GM12878 (cell line): ENCODE results near the gene SPTBN1. TPM values are rescaled to one million over a fixed set of nuclear protein-coding genes. Genes with fewer than 3 reads are reported as not detected.

Experiments used
- CBFB ChIP-seq: IDR thresholded peaks from 2 replicates; pipeline ENCODE4 v1.6.1; 2016; ENCODE audit warnings: antibody characterized with exemption, low read depth
- EED ChIP-seq: sonication (generic); IDR thresholded peaks from 2 replicates; pipeline ENCODE4 v1.6.1; 2016; ENCODE audit warnings: antibody characterized with exemption, low read depth
- KLF5 ChIP-seq: fragments of 450-650 bp; IDR thresholded peaks from 2 replicates; pipeline ENCODE4 v1.6.1; 2014; ENCODE audit warnings: mild to moderate bottlenecking; ENCODE audit not compliant: partially characterized antibody
- MEF2B ChIP-seq: fragments of 450-650 bp; IDR thresholded peaks from 2 replicates; pipeline ENCODE4 v1.6.1; 2018; ENCODE audit warnings: mild to moderate bottlenecking, moderate library complexity; ENCODE audit not compliant: partially characterized antibody, poor library complexity, severe bottlenecking
- MTA3 ChIP-seq: IDR thresholded peaks from 2 replicates; pipeline ENCODE4 v1.6.1; 2012; ENCODE audit warnings: low read length, inconsistent platforms, borderline replicate concordance
- NBN ChIP-seq: fragments of 450-650 bp; IDR thresholded peaks from 2 replicates; pipeline ENCODE4 v1.6.1; 2016
- RAD21 ChIP-seq: IDR thresholded peaks from 2 replicates; pipeline ENCODE4 v1.6.1; 2011; ENCODE audit warnings: mild to moderate bottlenecking, low read depth, low read length, moderate library complexity; ENCODE audit not compliant: insufficient read depth
- SMC3 ChIP-seq: IDR thresholded peaks from 2 replicates; pipeline ENCODE4 v1.6.1; 2011; ENCODE audit warnings: low read length, improper control_type of control experiment, borderline replicate concordance
- TAF1 ChIP-seq: IDR thresholded peaks from 2 replicates; pipeline ENCODE4 v1.6.1; 2011; ENCODE audit warnings: mild to moderate bottlenecking, low read depth, low read length, borderline replicate concordance
- polyA plus RNA-seq, 11 experiments: library from polyadenylated mRNA; depleted of rRNA in 4 of 11; unstranded in 6 of 11; stranded (reverse) in 5 of 11; fragments of >200 nt; fragmentation: Nextera tagmentation in 4 of 11; fragmentation: Illumina TruSeq in 1 of 11; extraction: Ambion mirVana in 4 of 11; extraction: Trizol in 1 of 11; gene quantifications; 1 replicate in 1 of 11; 2 replicates in 10 of 11; pipeline versions ENCODE4 v1.2.1 to v1.2.3, GENCODE V29; 2011 to 2016; ENCODE audit warnings: inconsistent platforms in 2 of 11, missing spikeins in 2 of 11, low read depth in 1 of 11
- total RNA-seq, 4 experiments: library from RNA; depleted of rRNA in 3 of 4; stranded (reverse); fragments of >200 nt in 3 of 4; fragmentation: Illumina TruSeq in 1 of 4; extraction: Trizol in 1 of 4; gene quantifications; 2 replicates each; pipeline versions ENCODE4 v1.2.1 to v1.2.3, GENCODE V29; 2013 to 2021
- TF ChIP-seq, protein P1 (sequence below): fragments of 150-350 bp; IDR thresholded peaks from 2 replicates; pipeline ENCODE4 v1.6.1; 2016; ENCODE audit warnings: low read depth, low read length
- TF ChIP-seq, protein P2 (sequence below): fragments of 450-650 bp; IDR thresholded peaks from 2 replicates; pipeline ENCODE4 v1.6.1; 2017; ENCODE audit warnings: mild to moderate bottlenecking, moderate library complexity
- TF ChIP-seq, protein P3 (sequence below): IDR thresholded peaks from 2 replicates; pipeline ENCODE4 v1.6.1; 2012; ENCODE audit warnings: low read depth, low read length, improper control_type of control experiment
- TF ChIP-seq, protein P4 (sequence below): fragments of 450-650 bp; IDR thresholded peaks from 2 replicates; pipeline ENCODE4 v1.6.1; 2018; ENCODE audit warnings: mild to moderate bottlenecking, low read depth, moderate library complexity; ENCODE audit not compliant: partially characterized antibody

The SPTBN1 gene
- total and polyA plus RNA-seq, 10 of the 15 experiments (the other 5 are each of a cell fraction or from before 2014, with no cell fraction given): 20.6 to 154 (median 76.7) TPM

DNA sequence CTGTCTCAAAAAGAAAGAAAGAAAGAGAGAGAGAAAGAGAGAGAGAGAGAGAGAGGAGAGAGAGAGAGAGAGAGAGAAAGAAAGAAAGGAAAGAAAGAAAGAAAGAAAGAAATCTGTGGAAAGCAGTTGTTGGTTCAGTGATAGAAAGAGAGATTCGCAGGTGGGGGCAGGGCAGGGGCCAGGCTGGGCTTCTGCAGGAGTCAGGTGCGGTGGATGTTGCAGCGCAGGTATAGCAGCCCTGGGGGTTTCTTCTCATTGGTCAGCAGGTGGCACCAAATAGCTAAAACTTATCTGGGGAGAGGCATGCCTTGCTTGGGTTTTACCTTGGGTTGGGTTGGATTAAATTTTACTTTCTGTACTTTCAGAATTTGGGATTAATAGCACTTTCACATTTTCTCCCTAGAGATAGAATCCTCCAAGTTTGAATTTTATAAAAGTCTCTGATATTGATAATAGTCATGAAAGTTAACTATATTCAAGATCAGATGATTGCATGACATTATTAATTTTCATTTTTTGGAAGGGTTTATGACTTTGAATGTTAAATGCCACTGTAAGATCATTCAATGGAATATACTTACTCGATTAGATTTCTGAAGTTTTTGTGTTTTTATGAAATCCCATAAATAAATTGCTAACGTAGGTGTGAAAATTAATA lies 66.6 kb downstream of the SPTBN1 start (continued):
- TF ChIP-seq NBN: peak; percentile 53; the same call in 1 of the 2 replicates
- no peak for TF ChIP-seq TAF1
- no peak for TF ChIP-seq CBFB
- TF ChIP-seq, protein P1, sequence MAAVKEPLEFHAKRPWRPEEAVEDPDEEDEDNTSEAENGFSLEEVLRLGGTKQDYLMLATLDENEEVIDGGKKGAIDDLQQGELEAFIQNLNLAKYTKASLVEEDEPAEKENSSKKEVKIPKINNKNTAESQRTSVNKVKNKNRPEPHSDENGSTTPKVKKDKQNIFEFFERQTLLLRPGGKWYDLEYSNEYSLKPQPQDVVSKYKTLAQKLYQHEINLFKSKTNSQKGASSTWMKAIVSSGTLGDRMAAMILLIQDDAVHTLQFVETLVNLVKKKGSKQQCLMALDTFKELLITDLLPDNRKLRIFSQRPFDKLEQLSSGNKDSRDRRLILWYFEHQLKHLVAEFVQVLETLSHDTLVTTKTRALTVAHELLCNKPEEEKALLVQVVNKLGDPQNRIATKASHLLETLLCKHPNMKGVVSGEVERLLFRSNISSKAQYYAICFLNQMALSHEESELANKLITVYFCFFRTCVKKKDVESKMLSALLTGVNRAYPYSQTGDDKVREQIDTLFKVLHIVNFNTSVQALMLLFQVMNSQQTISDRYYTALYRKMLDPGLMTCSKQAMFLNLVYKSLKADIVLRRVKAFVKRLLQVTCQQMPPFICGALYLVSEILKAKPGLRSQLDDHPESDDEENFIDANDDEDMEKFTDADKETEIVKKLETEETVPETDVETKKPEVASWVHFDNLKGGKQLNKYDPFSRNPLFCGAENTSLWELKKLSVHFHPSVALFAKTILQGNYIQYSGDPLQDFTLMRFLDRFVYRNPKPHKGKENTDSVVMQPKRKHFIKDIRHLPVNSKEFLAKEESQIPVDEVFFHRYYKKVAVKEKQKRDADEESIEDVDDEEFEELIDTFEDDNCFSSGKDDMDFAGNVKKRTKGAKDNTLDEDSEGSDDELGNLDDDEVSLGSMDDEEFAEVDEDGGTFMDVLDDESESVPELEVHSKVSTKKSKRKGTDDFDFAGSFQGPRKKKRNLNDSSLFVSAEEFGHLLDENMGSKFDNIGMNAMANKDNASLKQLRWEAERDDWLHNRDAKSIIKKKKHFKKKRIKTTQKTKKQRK: no peak
- TF ChIP-seq, protein P2, sequence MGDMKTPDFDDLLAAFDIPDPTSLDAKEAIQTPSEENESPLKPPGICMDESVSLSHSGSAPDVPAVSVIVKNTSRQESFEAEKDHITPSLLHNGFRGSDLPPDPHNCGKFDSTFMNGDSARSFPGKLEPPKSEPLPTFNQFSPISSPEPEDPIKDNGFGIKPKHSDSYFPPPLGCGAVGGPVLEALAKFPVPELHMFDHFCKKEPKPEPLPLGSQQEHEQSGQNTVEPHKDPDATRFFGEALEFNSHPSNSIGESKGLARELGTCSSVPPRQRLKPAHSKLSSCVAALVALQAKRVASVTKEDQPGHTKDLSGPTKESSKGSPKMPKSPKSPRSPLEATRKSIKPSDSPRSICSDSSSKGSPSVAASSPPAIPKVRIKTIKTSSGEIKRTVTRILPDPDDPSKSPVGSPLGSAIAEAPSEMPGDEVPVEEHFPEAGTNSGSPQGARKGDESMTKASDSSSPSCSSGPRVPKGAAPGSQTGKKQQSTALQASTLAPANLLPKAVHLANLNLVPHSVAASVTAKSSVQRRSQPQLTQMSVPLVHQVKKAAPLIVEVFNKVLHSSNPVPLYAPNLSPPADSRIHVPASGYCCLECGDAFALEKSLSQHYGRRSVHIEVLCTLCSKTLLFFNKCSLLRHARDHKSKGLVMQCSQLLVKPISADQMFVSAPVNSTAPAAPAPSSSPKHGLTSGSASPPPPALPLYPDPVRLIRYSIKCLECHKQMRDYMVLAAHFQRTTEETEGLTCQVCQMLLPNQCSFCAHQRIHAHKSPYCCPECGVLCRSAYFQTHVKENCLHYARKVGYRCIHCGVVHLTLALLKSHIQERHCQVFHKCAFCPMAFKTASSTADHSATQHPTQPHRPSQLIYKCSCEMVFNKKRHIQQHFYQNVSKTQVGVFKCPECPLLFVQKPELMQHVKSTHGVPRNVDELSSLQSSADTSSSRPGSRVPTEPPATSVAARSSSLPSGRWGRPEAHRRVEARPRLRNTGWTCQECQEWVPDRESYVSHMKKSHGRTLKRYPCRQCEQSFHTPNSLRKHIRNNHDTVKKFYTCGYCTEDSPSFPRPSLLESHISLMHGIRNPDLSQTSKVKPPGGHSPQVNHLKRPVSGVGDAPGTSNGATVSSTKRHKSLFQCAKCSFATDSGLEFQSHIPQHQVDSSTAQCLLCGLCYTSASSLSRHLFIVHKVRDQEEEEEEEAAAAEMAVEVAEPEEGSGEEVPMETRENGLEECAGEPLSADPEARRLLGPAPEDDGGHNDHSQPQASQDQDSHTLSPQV: peak; percentile 58; the same call in 1 of the 2 replicates
- no peak for TF ChIP-seq KLF5
- TF ChIP-seq, protein P3, sequence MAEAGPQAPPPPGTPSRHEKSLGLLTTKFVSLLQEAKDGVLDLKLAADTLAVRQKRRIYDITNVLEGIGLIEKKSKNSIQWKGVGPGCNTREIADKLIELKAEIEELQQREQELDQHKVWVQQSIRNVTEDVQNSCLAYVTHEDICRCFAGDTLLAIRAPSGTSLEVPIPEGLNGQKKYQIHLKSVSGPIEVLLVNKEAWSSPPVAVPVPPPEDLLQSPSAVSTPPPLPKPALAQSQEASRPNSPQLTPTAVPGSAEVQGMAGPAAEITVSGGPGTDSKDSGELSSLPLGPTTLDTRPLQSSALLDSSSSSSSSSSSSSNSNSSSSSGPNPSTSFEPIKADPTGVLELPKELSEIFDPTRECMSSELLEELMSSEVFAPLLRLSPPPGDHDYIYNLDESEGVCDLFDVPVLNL: no peak
- no peak for TF ChIP-seq MTA3
- peak; percentile 93 for TF ChIP-seq SMC3
- TF ChIP-seq EED: no peak
- TF ChIP-seq RAD21: peak; percentile 93
- TF ChIP-seq, protein P4, sequence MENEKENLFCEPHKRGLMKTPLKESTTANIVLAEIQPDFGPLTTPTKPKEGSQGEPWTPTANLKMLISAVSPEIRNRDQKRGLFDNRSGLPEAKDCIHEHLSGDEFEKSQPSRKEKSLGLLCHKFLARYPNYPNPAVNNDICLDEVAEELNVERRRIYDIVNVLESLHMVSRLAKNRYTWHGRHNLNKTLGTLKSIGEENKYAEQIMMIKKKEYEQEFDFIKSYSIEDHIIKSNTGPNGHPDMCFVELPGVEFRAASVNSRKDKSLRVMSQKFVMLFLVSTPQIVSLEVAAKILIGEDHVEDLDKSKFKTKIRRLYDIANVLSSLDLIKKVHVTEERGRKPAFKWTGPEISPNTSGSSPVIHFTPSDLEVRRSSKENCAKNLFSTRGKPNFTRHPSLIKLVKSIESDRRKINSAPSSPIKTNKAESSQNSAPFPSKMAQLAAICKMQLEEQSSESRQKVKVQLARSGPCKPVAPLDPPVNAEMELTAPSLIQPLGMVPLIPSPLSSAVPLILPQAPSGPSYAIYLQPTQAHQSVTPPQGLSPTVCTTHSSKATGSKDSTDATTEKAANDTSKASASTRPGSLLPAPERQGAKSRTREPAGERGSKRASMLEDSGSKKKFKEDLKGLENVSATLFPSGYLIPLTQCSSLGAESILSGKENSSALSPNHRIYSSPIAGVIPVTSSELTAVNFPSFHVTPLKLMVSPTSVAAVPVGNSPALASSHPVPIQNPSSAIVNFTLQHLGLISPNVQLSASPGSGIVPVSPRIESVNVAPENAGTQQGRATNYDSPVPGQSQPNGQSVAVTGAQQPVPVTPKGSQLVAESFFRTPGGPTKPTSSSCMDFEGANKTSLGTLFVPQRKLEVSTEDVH: no peak
- TF ChIP-seq MEF2B: no peak
